OCI-LY3 (cell line): ENCODE data around the gene ADAMTS7.
"Not testable (repeated sequence)": the region's sequence is repeated elsewhere in the genome, so short reads cannot be mapped to it uniquely, and the experiment has no call there.

Experiments
- H2AFZ ChIP-seq: fragments of 200-600, 300-600 bp; shearing (Covaris generic); 2 replicates; pipeline ENCODE4 v1.6.0; 2014; ENCODE audit warnings: antibody characterized with exemption, low read depth, low read length
- H3K27ac ChIP-seq: fragments of 200-600, 300-600 bp; sonication (generic); 2 replicates; pipeline ENCODE4 v1.5.1; 2014; ENCODE audit warnings: mild to moderate bottlenecking, low read length, moderate library complexity, mixed read lengths
- H3K27me3 ChIP-seq: fragments of 200-600, 300-600 bp; sonication (generic); 2 replicates; pipeline ENCODE4 v1.6.1; 2014; ENCODE audit warnings: low read depth, low read length, mixed read lengths
- H3K36me3 ChIP-seq: fragments of 200-600, 300-600 bp; sonication (generic); replicated peaks from 2 replicates; pipeline ENCODE3; 2014; ENCODE audit warnings: low read depth, low read length, mixed read lengths
- H3K4me1 ChIP-seq: fragments of 300-600, 200-600 bp; sonication (generic); 2 replicates; pipeline ENCODE4 v1.6.1; 2014; ENCODE audit warnings: low read length, mixed read lengths
- H3K4me2 ChIP-seq: fragments of 200-600, 300-600 bp; sonication (generic); 2 replicates; pipeline ENCODE4 v1.6.1; 2014; ENCODE audit warnings: low read length, mixed read lengths
- H3K4me3 ChIP-seq: fragments of 300-600, 200-600 bp; sonication (generic); 2 replicates; pipeline ENCODE4 v1.5.1; 2014; ENCODE audit warnings: antibody characterized with exemption, mild to moderate bottlenecking, low read length, moderate library complexity
- H3K79me2 ChIP-seq: fragments of 300-600, 200-600 bp; shearing (Covaris generic); 2 replicates; pipeline ENCODE4 v1.6.1; 2014; ENCODE audit warnings: mild to moderate bottlenecking, low read length, mixed read lengths
- H3K9ac ChIP-seq: fragments of 300-600, 200-600 bp; shearing (Covaris generic); 2 replicates; pipeline ENCODE4 v1.6.0; 2014; ENCODE audit warnings: mild to moderate bottlenecking, low read length, moderate library complexity
- H3K9me3 ChIP-seq: fragments of 200-600, 300-600 bp; shearing (Covaris generic); 2 replicates; pipeline ENCODE4 v1.6.1; 2014; ENCODE audit warnings: low read length, mixed read lengths; ENCODE audit not compliant: insufficient read depth
- H4K20me1 ChIP-seq: fragments of 200-600, 300-600 bp; sonication (generic); 2 replicates; pipeline ENCODE4 v1.6.1; 2016; ENCODE audit warnings: low read length, mixed read lengths; ENCODE audit not compliant: insufficient read depth
- CTCF ChIP-seq: fragments of 200-600, 300-600 bp; sonication (generic); IDR thresholded peaks from 2 replicates; pipeline ENCODE4 v1.5.1; 2014; ENCODE audit warnings: antibody characterized with exemption, low read length, low read depth
- EZH2phosphoT487 ChIP-seq: fragments of 200-600 bp; shearing (Covaris generic); IDR thresholded peaks from 2 replicates; pipeline ENCODE4 v1.6.1; 2018; ENCODE audit warnings: antibody characterized with exemption, mixed run types, low read depth

Gene ADAMTS7

DNA sequence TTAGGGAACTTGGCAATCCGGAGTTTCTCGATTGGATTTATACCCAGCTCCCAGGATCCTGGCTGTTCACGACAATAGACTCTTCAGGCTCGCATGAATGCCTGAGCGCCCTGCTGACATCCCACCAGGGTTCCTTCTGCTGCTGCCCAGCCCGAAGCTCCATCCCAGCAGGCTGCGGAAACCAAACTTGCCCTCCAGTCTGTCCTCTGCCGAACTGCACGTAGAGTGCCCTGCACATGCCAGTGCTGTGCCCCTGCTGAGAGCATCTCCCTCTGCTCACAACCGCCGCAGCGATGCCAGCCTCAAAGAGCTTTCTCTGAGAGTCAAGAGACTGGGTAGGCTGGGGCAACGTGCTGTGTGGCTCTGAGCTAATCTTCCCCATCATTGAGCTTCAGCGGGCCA lies 6.9 kb downstream of the ADAMTS7 start:
- no peaks in the 10 kb centered on the region for H4K20me1 ChIP-seq
- no peak overlapping the region for H3K4me2 ChIP-seq
- H3K27ac ChIP-seq, result no peak overlapping the region
- H2AFZ ChIP-seq, result no peak overlapping the region
- H3K9ac ChIP-seq, result no peak overlapping the region
- no peaks in the 10 kb centered on the region for H3K79me2 ChIP-seq
- no peaks in the 10 kb centered on the region for H3K9me3 ChIP-seq
- no peaks in the 10 kb centered on the region for H3K36me3 ChIP-seq
- TF ChIP-seq EZH2phosphoT487 (no peak), CTCF (no peak)
- H3K27me3 ChIP-seq, result no peaks in the 10 kb centered on the region
- H3K4me1 ChIP-seq, result no peaks in the 10 kb centered on the region
- no peak overlapping the region for H3K4me3 ChIP-seq

DNA sequence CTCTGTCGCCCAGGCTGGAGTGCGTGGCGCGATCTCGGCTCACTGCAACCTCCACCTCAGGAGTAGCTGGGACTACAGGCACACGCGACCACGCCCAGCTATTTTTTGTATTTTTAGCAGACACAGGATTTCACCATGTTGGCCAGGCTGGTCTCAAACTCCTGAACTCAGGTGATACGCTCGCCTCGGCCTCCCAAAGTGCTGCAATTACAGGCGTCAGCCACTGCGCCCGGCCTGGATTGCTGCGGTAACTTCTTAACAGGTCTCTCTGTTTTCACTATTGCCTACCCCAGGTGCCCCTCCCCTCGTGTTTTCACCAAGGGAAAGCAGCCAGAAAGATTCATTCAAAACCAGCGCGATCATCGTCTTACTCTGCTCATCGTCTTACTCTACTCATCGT lies 10.5 kb downstream of the ADAMTS7 start:
- no peak overlapping the region for H2AFZ ChIP-seq
- no peak overlapping the region for H3K27ac ChIP-seq
- no peak overlapping the region for H3K9ac ChIP-seq
- no peak overlapping the region for H3K4me3 ChIP-seq
- H3K79me2 ChIP-seq, result no peaks in the 10 kb centered on the region
- H3K9me3 ChIP-seq, result no peaks in the 10 kb centered on the region
- no peaks in the 10 kb centered on the region for H4K20me1 ChIP-seq
- TF ChIP-seq EZH2phosphoT487, result no peak
- no peak for TF ChIP-seq CTCF
- H3K36me3 ChIP-seq, result no peaks in the 10 kb centered on the region
- no peaks in the 10 kb centered on the region for H3K27me3 ChIP-seq
- H3K4me1 ChIP-seq, result no peaks in the 10 kb centered on the region
- H3K4me2 ChIP-seq, result no peak overlapping the region

DNA sequence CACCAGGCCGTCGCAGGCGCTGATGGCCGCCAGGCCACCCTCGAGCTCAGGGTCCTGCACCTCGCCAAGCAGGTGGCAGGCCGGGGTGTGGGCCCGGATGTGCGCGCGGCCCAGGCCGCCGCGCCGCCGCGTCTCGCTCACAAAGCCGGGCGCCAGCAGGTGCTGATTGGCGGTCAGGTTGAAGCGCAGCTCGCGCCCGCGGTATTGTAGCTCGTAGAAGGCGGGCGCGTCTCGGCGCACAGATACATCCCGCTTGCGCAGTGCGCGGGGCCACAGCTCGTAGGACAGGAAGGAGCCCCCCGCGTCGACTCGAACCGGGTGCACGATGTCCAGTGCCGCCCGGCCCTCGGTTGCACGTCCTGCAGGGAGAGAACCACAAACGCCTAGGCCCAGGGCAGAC lies 11.1 kb downstream of the ADAMTS7 start:
- Histone ChIP-seq H3K4me3 (no peak overlapping the region), H3K4me1 (no peaks in the 10 kb centered on the region), H3K27ac (no peak overlapping the region), H2AFZ (no peak overlapping the region), H4K20me1 (no peaks in the 10 kb centered on the region), H3K4me2 (no peak overlapping the region), H3K36me3 (no peaks in the 10 kb centered on the region), H3K27me3 (no peaks in the 10 kb centered on the region), H3K9ac (no peak overlapping the region), H3K79me2 (no peaks in the 10 kb centered on the region), H3K9me3 (no peaks in the 10 kb centered on the region)
- TF ChIP-seq CTCF (no peak), EZH2phosphoT487 (no peak)

DNA sequence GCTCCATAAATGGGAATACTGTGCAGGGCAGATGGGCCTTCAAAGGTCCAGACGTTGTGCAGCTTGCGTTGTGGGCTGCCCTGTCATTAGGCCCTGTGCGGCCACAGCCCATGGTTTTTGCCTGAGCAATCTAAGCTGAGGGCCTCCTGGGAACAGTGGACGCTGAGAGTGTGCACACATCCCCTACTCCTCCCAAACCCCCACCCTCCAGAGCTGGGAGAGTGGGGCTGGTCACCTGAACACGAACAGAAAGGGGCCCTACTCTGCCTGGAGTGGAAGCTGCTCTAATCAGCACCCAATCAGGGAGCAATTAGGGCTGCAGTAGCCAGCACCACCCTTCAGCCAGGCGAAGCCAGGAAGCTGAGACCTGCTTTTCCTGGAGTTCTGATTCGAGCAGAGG lies 12.2 kb downstream of the ADAMTS7 start:
- H3K9me3 ChIP-seq, H3K9ac ChIP-seq, H3K36me3 ChIP-seq, H2AFZ ChIP-seq, H3K79me2 ChIP-seq, H4K20me1 ChIP-seq, H3K4me1 ChIP-seq, H3K27me3 ChIP-seq, H3K4me3 ChIP-seq, H3K4me2 ChIP-seq, H3K27ac ChIP-seq: not testable (repeated sequence)

- H2AFZ ChIP-seq, H3K36me3 ChIP-seq, H3K4me2 ChIP-seq: not testable (repeated sequence)
Measured at GRCh38 chr15:78798355-78798754, 12.9 kb downstream of the ADAMTS7 start.

More at GRCh38 chr15:78798355-78798754, 12.9 kb downstream of the ADAMTS7 start:
- H3K9ac ChIP-seq, H3K4me1 ChIP-seq, H3K27ac ChIP-seq, H3K79me2 ChIP-seq, H3K27me3 ChIP-seq, H3K4me3 ChIP-seq, H4K20me1 ChIP-seq, H3K9me3 ChIP-seq: not testable (repeated sequence)
